ENCODE results near the gene FNBP1L.

Gene FNBP1L

GRCh38 chr1:93571623-93572310 lies 123.8 kb downstream of the FNBP1L start:
- no peak for TF ChIP-seq POLR2A (IDR thresholded peaks at IDR 0.05; ENCODE audit: low read depth, low read length)
- no peak for FAIRE-seq
- DNase-seq (ENCODE audit: insufficient read length, low spot score), result no peak

- no peak for TF ChIP-seq POLR2A (IDR thresholded peaks at IDR 0.05; ENCODE audit: low read depth, low read length)
- no peak for FAIRE-seq
These were observed 126.1 kb downstream of the FNBP1L start for GRCh38 chr1:93573940-93574469.

GRCh38 chr1:93574511-93574910 lies 126.6 kb downstream of the FNBP1L start:
- TF ChIP-seq POLR2A (IDR thresholded peaks at IDR 0.05; ENCODE audit: low read depth, low read length), result no peak
- DNase-seq (ENCODE audit: insufficient read length, low spot score) (no peak), FAIRE-seq (no peak)

More at GRCh38 chr1:93573940-93574469, 126.1 kb downstream of the FNBP1L start:
- no peak for DNase-seq (ENCODE audit: insufficient read length, low spot score)

GRCh38 chr1:93574991-93575390 lies 127.1 kb downstream of the FNBP1L start:
- no peak for FAIRE-seq

GRCh38 chr1:93575621-93576284 lies 127.8 kb downstream of the FNBP1L start:
- no peak for FAIRE-seq
- no peak for DNase-seq (ENCODE audit: insufficient read length, low spot score)
- TF ChIP-seq POLR2A (IDR thresholded peaks at IDR 0.05; ENCODE audit: low read depth, low read length), result no peak

More at GRCh38 chr1:93574991-93575390, 127.1 kb downstream of the FNBP1L start:
- no peak for DNase-seq (ENCODE audit: insufficient read length, low spot score)
- TF ChIP-seq POLR2A (IDR thresholded peaks at IDR 0.05; ENCODE audit: low read depth, low read length), result no peak

- FAIRE-seq (no peak), DNase-seq (ENCODE audit: insufficient read length, low spot score) (no peak)
- TF ChIP-seq POLR2A (IDR thresholded peaks at IDR 0.05; ENCODE audit: low read depth, low read length), result no peak
These were observed 128.4 kb downstream of the FNBP1L start for GRCh38 chr1:93576346-93576745.

GRCh38 chr1:93576746-93577145 lies 128.8 kb downstream of the FNBP1L start:
- TF ChIP-seq POLR2A (IDR thresholded peaks at IDR 0.05; ENCODE audit: low read depth, low read length), result no peak
- no peak for FAIRE-seq
- no peak for DNase-seq (ENCODE audit: insufficient read length, low spot score)

GRCh38 chr1:93577536-93578432 lies 129.9 kb downstream of the FNBP1L start:
- FAIRE-seq, result no peak
- TF ChIP-seq POLR2A (IDR thresholded peaks at IDR 0.05; ENCODE audit: low read depth, low read length), result no peak
- DNase-seq (ENCODE audit: insufficient read length, low spot score), result no peak

- DNase-seq (ENCODE audit: insufficient read length, low spot score) (no peak), FAIRE-seq (no peak)
- no peak for TF ChIP-seq POLR2A (IDR thresholded peaks at IDR 0.05; ENCODE audit: low read depth, low read length)
These were observed 130.5 kb downstream of the FNBP1L start for GRCh38 chr1:93578433-93578830.

- no peak for FAIRE-seq
- no peak for DNase-seq (ENCODE audit: insufficient read length, low spot score)
- no peak for TF ChIP-seq POLR2A (IDR thresholded peaks at IDR 0.05; ENCODE audit: low read depth, low read length)
These were observed 131.2 kb downstream of the FNBP1L start for GRCh38 chr1:93578911-93579825.

GRCh38 chr1:93579891-93580290 lies 132.0 kb downstream of the FNBP1L start:
- no peak for TF ChIP-seq POLR2A (IDR thresholded peaks at IDR 0.05; ENCODE audit: low read depth, low read length)
- DNase-seq (ENCODE audit: insufficient read length, low spot score) (no peak), FAIRE-seq (peak; percentile 11)

- no peak for FAIRE-seq
These were observed 134.3 kb downstream of the FNBP1L start for GRCh38 chr1:93581917-93582850.

More at GRCh38 chr1:93581917-93582850, 134.3 kb downstream of the FNBP1L start:
- DNase-seq (ENCODE audit: insufficient read length, low spot score), result no peak
- TF ChIP-seq POLR2A (IDR thresholded peaks at IDR 0.05; ENCODE audit: low read depth, low read length), result no peak

Data from H54 (cell line).